HG02884 (cell line): ENCODE measurements around the gene ZFP69B.
"Not testable (repeated sequence)": the region's sequence is repeated elsewhere in the genome, so short reads cannot be mapped to it uniquely, and the experiment has no call there.

Experiments used
- ATAC-seq: cut with Tn5 transposase; IDR thresholded peaks from one replicate; pipeline ENCODE4 v1.9.1; 2021; ENCODE audit warnings: mild to moderate bottlenecking, moderate library complexity; ENCODE audit not compliant: unreplicated experiment

The ZFP69B gene

DNA sequence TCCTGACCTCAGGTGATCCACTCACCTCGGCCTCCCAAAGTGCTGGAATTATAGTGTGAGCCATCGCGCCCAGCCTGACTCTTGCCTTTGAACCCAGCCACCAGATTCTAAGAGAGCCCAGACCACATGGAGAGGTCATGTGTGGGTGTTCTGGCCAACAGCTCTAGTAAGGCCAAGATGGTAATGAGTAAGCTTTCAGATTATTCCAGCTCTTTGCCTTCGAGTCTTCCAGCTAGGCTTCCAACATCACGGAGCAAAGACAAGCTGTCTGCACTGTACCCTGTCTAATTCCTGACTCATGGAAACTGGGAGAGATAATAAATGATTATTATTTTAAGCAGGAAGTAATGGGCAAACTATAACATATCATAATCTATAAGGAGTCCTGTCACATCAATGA lies 14.8 kb upstream of the ZFP69B start:
- no peak for ATAC-seq

DNA sequence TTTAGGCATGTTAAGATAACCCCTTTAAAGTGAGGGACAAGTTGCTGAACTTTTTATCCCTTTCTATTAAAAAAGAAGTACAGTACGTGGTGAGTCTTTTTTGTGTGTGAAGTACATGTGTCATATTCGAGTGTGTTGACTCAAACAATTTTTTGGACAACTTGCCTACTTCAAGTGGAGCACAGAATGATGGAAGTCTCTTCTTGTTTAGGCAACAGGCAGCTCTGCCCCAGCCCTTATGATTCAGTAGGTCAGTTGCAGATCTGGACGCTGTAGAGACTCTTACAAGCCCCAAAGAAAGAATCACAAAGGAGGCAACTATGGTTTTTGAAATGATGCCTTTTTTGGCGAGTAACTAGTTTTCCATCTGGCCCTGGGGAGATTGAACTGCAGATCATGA lies 14.4 kb upstream of the ZFP69B start:
- no peak for ATAC-seq

DNA sequence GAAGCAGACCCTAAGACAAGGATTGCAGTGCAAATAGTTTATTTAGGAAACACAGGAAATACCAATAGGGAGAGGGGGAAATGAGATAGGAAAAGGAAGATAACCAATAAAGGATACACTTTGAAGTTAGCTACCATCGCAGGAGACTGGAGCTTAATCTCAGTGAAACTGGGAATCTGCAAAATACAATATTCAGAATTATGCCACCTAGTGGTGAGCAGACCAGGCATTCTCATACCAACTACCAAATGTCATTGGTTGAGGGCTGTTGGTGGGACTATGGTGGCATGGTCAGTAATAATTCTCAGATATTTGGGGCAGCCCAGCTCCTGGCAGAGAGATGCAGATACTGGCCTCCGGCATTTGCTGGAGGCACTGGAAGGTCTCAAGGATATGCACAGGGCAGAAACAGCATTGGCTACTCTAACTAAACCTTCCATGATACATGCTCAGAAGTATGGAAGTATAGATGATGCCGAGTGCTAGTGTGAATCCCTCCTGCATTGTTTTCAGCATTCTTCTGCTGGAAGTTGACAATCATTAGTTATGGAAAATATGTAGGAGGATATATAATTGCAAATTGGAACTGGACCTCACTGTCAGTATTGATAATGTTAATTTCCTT lies 11.8 kb upstream of the ZFP69B start:
- ATAC-seq: no peak

DNA sequence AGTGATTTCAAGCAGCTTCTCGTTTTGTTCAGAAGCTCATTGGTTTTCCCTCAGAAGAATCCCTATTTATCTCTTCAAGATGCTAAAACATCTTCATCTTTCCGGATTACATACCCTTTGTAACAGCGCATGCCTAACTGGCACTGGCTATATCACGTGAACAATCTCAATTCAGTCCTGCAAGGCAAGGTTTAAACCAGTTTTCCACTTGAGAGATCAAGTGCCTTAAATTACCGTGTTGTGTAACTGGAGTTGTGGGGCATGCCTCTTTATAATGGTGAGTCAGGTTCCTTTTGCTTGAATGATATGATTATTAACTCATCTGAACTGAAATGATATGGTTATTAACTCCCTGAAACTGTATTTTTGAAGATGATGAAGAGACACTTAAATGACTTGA lies 11.0 kb upstream of the ZFP69B start:
- ATAC-seq: no peak

DNA sequence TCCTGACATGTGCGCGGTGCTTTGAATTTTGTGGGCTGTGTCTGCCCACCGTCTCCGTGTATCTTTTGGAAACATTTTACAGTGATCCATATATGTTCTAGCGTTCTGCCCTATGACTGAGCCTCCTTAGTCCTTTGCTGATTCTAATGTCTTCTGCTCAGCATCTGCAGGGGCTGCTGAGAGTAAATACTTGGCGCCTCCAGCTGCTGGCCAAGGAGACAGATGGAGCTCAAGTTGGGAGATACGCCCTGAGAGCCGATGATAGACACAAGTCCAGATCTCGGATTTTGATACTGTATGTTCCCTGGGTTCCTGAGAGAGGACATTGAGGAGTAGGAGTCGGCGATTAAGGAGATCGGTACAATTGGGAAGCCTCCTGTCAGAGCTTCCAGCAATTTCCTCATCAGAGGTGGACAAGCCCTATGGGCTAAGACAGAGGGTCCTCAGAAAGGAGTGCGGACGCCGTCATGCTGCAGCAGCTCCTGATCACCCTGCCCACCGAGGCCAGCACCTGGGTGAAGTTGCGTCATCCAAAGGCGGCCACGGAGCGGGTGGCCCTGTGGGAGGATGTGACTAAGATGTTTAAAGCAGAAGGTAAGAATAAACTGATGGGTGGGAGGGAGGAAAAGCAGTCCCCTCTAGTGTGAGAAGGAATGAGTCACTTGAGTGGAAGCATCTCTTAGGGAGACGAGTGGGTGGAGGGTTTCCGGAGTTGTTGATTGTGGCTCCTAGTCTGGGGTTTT lies 390 bp downstream of the ZFP69B start:
- ATAC-seq: no peak

DNA sequence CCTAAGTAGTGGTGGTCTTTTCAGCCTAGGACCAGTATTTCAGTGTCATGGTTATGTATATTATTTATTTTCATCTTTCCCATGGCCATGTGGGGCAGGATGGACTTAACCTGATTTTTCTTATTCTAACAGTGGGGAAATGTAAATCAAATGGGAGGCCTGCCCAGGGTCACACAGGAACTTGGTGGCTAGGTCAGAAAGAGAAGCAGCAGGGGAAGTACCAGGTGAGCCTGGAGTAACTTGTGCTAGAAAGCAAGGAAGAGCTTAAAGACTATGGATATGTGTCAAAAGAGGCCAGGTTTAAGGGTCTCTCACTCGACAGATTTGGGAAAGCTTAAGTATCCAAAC lies 936 bp downstream of the ZFP69B start:
- ATAC-seq: no peak

DNA sequence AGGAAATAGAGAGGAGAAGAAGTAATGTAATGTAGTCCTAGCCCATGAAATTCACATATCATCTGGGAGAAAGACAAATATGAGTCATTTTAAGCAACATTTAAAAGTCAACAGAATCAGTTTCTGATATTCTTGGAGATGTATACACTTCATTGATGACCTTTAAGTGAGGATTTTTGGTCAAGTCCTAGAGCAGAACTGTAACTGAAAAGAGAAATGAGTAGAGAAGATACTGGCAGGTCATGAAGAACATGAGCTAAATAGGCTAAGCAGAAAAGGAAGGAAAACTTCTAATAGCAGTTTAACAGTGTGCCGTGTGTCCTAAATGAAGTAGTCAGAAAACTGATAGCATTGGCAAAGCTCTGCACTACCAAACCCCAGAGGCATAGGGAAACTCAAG lies 4.6 kb downstream of the ZFP69B start:
- no peak for ATAC-seq

DNA sequence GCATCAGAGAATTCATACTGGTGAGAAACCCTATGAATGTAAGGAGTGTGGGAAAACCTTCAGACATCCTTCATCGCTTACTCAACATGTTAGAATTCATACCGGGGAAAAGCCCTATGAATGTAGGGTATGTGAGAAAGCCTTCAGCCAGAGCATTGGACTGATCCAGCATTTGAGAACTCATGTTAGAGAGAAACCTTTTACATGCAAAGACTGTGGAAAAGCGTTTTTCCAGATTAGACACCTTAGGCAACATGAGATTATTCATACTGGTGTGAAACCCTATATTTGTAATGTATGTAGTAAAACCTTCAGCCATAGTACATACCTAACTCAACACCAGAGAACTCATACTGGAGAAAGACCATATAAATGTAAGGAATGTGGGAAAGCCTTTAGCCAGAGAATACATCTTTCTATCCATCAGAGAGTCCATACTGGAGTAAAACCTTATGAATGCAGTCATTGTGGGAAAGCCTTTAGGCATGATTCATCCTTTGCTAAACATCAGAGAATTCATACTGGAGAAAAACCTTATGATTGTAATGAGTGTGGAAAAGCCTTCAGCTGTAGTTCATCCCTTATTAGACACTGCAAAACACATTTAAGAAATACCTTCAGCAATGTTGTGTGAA lies 12.8 kb downstream of the ZFP69B start:
- ATAC-seq: no peak

DNA sequence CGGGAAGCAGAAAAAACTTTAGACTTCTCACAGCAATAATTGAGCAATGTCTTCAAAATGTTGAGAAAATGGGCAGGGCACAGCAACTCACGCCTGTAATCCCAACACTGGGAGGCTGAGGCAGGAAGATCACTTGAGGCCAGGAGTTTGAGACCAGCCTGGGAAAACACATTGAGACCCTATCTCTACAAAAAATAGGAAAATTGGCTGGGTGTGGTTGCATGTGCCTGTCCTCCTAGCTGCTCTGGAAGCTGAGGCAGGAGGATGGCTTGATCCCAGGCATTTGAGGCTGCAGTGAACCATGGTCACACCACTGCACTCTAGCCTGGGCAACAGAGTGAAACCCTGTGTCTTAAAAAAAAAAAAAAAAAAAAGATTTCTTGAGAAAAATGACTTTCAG lies 19.1 kb downstream of the ZFP69B start:
- ATAC-seq: no peak

DNA sequence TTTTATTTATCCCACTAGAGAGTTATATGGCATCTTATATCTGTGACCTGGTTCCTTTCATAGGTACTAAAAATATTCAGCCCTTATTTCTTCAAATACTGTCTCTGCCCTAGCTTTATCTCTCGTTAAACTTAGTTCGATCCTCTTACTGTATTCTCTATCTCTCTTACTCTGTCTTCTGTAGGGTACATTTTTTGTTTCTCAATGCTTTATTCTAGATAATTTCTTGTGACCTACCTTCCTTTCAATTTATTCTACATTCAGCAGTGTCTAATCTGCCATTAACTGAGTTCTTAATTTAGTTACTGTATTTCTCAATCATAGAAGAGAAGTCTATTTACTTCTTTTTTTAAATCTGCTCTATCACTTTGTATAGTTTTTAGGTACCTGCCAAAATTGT lies 25.0 kb downstream of the ZFP69B start:
- ATAC-seq: no peak

DNA sequence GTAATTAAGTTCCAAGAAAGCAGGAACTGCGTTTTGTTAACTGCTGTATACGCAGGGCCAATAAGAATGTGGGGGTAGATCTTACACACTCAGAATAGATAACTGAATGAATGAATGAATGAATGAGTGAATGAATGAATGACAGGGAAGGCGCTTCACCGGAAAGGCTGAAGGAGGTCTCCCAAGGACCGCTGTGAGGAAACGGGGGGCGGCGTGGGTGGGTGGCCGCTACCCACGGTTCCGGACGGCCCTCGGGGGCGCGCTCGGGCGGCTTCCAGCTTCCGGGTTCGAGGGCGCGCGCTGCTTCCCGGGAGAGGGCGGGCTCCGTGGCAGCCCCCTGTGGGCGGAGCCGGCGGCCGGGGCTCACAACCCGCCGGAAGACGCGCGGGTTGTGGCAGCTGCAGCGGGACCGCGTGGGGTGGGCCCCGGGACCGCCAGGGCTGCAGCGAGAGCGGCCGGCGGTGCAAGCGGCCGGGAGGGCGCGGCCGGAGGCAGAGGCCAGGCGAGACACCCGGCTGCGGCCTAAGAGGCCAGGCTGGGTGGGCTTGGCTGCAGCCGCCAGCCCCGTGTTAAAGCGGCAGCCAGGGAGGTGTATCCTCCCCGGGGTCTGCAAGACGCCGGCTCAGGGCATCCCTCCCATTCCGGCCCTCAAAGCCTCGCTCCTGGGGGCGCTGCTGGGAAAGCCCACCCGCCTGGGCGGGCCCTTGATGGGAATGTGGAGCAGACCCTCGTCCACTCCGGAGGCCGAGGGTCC lies 26.8 kb downstream of the ZFP69B start, which contains the start of gene ZFP69:
Gene ZFP69 (plus strand): TSS at position 367 of the 754 bp plus-strand sequence. CDS start 2,072 bp downstream, outside the sequence.
- ATAC-seq: no peak

DNA sequence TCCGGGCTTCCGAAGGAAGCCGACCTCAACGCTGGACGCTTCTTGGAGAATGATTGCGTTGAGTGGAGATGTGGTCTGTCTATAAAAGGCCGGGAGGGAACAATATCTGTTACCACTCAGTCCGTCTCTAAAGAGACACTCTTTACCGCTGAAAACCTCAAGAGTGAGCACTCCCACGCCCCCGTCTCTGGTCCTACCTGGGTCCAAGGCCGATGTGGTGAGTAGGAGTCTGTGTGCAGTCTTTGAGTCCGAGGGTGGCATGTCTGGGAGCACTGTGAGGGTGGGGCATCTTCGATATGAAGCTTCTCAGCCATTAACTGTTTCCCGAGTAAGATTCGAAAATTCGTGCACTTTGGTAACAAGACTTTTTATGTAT lies 27.4 kb downstream of the ZFP69B start:
- no peak for ATAC-seq

DNA sequence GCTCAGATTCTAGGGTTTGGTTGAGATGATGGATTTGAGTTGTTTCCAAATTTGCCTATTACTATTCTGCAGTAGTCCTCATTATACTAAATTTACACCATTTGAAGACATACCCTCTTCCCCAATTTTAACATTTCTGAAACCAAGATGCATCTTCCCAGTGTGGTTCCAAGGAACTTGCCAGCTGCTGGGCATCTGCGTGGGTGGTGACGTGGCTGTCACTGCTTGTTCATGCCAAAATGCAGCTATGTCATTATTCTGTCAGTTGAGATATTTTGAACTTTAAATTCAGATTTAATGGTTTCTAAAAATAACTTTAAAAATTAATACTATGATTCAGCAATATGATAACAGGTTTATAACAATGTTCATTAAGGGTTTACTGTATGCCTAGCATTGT lies 28.0 kb downstream of the ZFP69B start:
- ATAC-seq: no peak

DNA sequence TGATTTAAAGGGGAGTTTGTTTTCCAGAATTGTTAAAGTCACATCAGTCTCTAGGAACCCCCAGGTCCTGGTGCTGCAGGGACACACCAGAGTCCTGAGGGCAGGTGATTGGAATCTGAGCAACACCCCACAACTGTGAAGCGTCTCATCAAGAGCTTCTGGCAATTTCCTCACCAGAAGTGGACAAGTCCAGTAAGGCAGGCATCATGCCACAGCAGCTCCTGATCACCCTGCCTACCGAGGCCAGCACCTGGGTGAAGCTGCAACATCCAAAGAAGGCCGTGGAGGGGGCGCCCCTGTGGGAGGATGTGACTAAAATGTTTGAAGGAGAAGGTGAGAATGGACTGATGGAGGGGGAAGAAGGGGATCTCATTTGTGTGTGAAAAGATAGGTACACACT lies 28.9 kb downstream of the ZFP69B start:
- ATAC-seq: no peak

DNA sequence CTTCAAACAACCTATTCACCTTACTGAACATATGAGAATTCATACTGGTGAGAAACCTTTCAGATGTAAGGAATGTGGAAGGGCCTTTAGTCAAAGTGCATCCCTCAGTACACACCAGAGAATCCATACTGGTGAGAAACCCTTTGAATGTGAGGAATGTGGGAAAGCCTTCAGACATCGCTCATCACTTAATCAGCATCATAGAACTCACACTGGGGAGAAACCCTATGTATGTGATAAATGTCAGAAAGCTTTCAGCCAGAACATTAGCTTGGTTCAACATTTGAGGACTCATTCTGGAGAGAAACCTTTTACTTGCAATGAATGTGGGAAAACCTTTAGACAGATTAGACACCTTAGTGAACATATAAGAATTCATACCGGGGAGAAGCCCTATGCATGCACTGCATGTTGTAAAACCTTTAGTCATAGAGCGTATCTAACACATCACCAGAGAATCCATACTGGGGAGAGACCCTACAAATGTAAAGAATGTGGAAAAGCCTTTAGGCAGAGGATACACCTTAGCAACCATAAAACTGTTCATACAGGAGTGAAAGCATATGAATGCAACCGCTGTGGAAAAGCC lies 45.1 kb downstream of the ZFP69B start:
- ATAC-seq: no peak

DNA sequence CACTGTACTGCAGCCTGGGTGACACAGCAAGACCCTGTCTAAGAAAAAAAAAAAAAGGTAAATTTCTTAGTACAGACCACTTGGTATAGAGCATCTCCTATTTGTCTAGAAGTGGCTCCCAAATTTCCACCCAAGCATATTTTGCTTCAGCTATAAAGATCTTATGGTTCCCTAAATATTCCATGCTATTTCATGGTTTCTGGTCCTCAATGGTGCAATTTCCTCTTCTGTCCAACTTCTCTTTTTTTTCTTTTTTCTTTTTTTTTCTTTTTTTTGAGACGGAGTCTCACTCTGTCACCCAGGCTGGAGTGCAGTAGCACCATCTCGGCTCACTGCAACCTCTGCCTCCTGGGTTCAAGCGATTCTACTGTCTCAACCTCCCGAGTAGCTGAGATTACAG lies 52.4 kb downstream of the ZFP69B start:
- ATAC-seq: not testable (repeated sequence)

DNA sequence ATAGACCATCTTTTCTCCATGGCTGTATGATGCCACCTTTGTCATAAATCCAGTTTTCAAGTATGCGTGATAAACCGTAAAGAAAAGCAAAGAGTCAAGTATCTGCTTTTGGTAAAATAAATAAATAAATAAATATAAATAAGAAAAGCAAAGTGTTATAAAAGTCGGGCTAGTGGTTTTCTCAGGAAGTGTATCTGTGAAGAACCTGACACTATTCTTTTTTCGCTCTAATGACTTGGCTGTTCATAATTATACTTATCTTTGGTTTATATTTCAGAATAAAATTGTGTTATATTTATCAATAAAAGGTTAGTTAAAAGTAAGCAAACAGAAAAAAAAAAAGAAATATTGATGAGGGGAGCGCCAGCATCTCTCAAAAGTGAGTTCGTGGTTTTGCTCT lies 57.7 kb downstream of the ZFP69B start:
- no peak for ATAC-seq

DNA sequence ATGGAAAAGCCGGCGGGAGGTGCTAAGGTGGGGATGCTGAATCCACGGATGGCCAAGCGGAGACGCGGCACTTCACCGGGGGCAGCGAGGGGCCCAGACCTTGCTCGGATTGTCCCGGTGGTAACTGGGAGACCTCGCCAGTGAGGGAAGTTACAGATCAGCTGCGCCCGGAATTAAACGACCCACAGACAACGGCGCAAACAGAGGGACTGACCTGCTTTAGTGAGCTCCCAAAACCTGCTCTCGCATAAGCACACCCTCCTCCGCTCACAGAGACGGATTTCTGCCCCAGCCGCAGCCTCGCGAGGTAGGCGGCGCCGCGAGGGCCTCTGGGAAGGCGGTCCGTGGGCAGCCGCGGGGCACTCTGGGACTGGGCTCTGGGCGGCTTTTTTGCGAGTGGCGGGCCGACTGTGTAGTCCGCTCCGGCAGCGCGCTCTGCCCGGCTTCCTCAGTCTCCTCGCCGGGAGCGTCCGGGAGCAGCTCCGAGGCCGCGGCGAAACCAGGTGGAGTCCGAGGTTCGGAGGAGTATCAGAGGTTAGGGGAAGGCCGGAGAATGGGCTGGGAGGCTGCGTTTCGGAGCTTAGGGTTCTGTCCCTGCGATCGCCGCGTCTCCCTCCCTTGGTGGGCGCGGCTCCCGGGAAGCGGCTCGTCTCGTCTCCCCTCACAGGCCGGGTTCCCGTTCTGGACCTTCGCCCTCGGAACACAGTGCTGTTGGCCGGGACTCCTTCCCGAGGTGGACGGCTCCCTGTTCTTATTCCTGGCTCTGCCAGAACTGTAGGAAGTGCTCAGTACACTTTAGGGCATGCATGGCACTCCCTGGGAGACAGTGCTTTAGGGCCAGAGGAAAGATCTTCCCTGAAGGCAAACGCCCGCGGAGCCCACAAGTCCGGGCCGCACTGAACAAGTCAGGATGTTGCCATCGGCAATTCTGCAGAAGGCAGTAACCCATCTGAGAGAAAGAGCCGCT lies 58.4 kb downstream of the ZFP69B start, which contains the start of gene EXO5:
Gene EXO5 (plus strand): TSS at position 393 of the 967 bp plus-strand sequence. CDS start 5,778 bp downstream, outside the sequence.
- peak; percentile 72 for ATAC-seq
